ENCODE data around the gene ZNF862. TPM values are rescaled to one million over a fixed set of nuclear protein-coding genes. Genes with fewer than 3 reads are reported as not detected.

The ZNF862 gene
- total RNA-seq, 1 donor from 2014 or later: 20.7 TPM

DNA sequence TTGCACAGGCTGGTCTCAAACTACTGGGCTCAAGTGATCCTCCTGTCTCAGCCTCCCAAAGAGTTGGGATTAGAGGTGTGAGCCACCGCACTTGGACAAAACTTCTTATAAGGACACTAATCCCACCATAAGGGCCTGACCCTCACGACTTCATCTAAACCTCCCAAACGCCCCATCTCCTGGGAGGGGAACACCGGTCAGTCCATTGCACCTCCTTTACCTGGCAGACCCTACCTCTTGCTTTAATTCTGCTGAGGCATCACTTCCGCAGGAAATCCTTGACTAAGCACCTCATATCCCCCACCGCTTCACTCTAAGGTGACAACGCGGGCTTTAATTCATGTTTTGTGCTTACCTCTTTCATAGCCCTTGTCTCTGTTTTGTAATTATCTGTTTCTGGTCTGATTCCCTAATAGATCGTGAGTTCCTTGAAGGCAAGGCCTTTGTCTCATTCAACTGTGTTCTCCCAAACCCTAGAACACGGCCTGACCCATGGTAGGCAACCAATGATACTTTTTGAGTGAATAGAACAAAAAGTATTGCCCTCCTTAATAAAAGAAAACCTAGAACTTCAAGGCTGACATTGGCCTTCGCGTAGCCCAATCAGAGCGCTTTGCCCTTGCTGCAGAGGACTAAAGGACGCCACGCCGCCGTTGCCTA is 481 bp upstream of the ZNF862 start:
- no peak overlapping the region for H3K27ac ChIP-seq
- H3K27me3 ChIP-seq (ENCODE audit: low read depth): peaks cover under 1% of the 10 kb centered on the region
- H3K4me1 ChIP-seq: peaks cover 10% of the 10 kb centered on the region
- no peaks in the 10 kb centered on the region for H3K9me3 ChIP-seq
- DNase-seq (no peak), ATAC-seq (no peak)
- TF ChIP-seq, protein P1, sequence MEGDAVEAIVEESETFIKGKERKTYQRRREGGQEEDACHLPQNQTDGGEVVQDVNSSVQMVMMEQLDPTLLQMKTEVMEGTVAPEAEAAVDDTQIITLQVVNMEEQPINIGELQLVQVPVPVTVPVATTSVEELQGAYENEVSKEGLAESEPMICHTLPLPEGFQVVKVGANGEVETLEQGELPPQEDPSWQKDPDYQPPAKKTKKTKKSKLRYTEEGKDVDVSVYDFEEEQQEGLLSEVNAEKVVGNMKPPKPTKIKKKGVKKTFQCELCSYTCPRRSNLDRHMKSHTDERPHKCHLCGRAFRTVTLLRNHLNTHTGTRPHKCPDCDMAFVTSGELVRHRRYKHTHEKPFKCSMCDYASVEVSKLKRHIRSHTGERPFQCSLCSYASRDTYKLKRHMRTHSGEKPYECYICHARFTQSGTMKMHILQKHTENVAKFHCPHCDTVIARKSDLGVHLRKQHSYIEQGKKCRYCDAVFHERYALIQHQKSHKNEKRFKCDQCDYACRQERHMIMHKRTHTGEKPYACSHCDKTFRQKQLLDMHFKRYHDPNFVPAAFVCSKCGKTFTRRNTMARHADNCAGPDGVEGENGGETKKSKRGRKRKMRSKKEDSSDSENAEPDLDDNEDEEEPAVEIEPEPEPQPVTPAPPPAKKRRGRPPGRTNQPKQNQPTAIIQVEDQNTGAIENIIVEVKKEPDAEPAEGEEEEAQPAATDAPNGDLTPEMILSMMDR (IDR thresholded peaks at IDR 0.05): no peak
- no peaks in the 10 kb centered on the region for H3K36me3 ChIP-seq
- H3K4me3 ChIP-seq: no peak overlapping the region
- intact Hi-C loops (cut with DNase I): no loop called here

DNA sequence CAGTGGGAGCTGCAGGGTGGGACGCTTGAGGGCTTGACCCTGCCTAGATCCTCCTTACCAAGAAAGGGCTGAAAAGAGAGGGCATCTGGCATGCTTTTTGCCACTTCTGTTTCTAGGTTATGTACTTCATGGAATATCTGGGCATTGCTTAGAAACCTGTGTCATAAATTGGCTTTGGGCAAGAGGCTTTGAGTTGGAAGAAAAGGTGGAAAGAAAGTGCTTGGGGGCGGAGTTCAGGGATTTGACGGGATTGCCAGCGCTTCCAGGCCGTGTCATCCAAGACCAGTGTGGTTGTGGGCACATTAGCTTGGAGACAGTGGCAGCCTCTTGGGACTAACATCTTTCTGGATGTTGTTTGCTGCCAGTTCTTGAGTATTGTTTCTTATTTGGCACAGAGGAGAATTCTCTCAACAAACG is 825 bp downstream of the ZNF862 start:
- Histone ChIP-seq H3K9me3 (no peaks in the 10 kb centered on the region), H3K27ac (peak overlapping the region; percentile 85), H3K36me3 (no peaks in the 10 kb centered on the region), H3K4me3 (peak overlapping the region; percentile 89), H3K27me3 (ENCODE audit: low read depth) (no peaks in the 10 kb centered on the region), H3K4me1 (peaks cover 10% of the 10 kb centered on the region)
- ATAC-seq (no peak), DNase-seq (no peak)
- intact Hi-C loops (cut with DNase I): no loop called here
- TF ChIP-seq, protein P1 (IDR thresholded peaks at IDR 0.05): no peak

DNA sequence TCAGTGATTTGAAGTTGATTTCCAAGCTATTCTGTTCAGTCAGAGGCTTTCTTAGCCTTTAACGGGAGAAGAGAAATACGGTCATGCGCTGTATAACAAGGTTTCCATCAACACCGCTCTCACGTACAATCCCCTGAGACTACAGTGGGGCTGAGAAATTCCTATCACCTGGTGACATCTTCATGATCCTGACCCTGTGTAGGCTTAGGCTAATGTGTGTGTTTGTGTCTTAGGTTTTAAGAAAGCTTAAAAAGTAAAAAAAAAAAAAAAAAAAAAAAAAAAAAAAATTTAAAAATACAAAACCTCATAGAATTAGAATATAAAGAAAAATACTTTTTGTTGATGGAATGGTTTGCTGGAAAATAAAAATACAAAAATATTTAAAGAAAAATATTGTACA is 1.8 kb downstream of the ZNF862 start:
- H3K4me1 ChIP-seq: peaks cover 10% of the 10 kb centered on the region
- intact Hi-C loops (cut with DNase I): no loop called here
- H3K36me3 ChIP-seq: peaks cover 4% of the 10 kb centered on the region
- H3K27me3 ChIP-seq (ENCODE audit: low read depth): no peaks in the 10 kb centered on the region
- ATAC-seq: no peak
- TF ChIP-seq, protein P1 (IDR thresholded peaks at IDR 0.05): no peak
- no peak overlapping the region for H3K4me3 ChIP-seq
- no peak overlapping the region for H3K27ac ChIP-seq
- no peaks in the 10 kb centered on the region for H3K9me3 ChIP-seq
- no peak for DNase-seq

DNA sequence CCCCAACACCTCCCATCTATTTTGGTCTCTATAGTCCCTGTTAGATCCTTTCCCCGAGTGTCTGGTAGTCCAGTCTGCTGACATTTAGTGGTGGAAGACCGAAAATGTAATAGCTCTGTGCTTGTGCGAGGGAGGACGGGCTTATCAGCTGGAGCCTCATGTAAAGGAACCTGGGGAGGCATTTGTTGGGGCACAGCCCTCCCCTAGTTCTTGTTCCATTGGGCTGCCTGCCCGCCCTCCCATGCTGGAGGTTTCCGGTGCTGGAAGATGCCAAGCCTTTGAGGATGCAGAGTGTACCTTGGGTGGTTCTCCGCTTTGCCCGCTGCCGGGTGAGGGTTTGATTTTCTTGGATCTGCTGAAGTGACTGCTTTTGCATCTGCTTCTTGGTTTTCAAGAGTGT is 5.4 kb downstream of the ZNF862 start:
- peaks cover 27% of the 10 kb centered on the region for H3K36me3 ChIP-seq
- no peak for ATAC-seq
- H3K9me3 ChIP-seq: no peaks in the 10 kb centered on the region
- intact Hi-C loops (cut with DNase I): no loop called here
- H3K27ac ChIP-seq: no peak overlapping the region
- H3K27me3 ChIP-seq (ENCODE audit: low read depth): no peaks in the 10 kb centered on the region
- H3K4me1 ChIP-seq: peaks cover 10% of the 10 kb centered on the region
- no peak for DNase-seq
- TF ChIP-seq, protein P1 (IDR thresholded peaks at IDR 0.05): no peak
- H3K4me3 ChIP-seq: no peak overlapping the region

DNA sequence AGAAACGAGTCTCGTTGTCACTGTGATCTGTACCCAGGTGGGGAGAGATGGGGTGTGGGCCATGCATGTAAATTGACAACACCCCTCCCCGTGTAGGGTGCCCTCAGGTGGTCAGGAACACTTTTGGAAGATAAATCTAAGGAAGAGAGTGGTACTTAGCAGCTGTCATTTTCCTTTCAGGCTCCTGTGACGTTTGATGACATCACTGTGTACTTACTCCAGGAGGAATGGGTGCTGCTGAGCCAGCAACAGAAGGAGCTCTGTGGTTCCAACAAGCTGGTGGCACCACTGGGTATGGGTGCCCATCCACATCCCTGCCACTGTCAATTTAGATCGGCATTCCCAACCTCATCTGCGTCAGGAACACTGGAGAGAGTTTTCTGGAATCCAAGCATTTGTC is 6.3 kb downstream of the ZNF862 start:
- H3K4me1 ChIP-seq: peaks cover 4% of the 10 kb centered on the region
- intact Hi-C loops (cut with DNase I): no loop called here
- H3K4me3 ChIP-seq: no peak overlapping the region
- H3K27ac ChIP-seq: no peak overlapping the region
- no peaks in the 10 kb centered on the region for H3K9me3 ChIP-seq
- peaks cover 36% of the 10 kb centered on the region for H3K36me3 ChIP-seq
- DNase-seq (no peak), ATAC-seq (no peak)
- no peaks in the 10 kb centered on the region for H3K27me3 ChIP-seq (ENCODE audit: low read depth)
- TF ChIP-seq, protein P1 (IDR thresholded peaks at IDR 0.05): no peak
